ENCODE data around the gene PPP1R7. TPM values are rescaled to one million over a fixed set of nuclear protein-coding genes. Genes with fewer than 3 reads are reported as not detected.

The PPP1R7 gene
- total and polyA plus RNA-seq, 8 donors = 22.8 to 126 (median 54.6) TPM

GRCh38 chr2:241112046-241112445 lies 38.2 kb upstream of the PPP1R7 start:
- no peak overlapping the region for H3K27ac ChIP-seq
- 92 to 96% (median 94%) methylated on average over 16 to 17 of the region's 17 CpGs for WGBS, 5 donors
- intact Hi-C loops (cut with DNase I; ENCODE audit: low total_unique reads) = no loop called here
- peaks cover 0 to 17% (median 14%) of the 10 kb centered on the region in 4 donors for H3K36me3 ChIP-seq
- DNase-seq = no peak
- TF ChIP-seq EP300 (IDR thresholded peaks at IDR 0.05) (no peak), POLR2A (IDR thresholded peaks at IDR 0.05) (no peak), CTCF (IDR thresholded peaks at IDR 0.05) (no peak), POLR2AphosphoS5 (IDR thresholded peaks at IDR 0.05) (no peak)
- H3K4me1 ChIP-seq = no peaks in the 10 kb centered on the region
- no peaks in the 10 kb centered on the region for H3K9me3 ChIP-seq
- no peak overlapping the region for H3K4me3 ChIP-seq
- no peaks in the 10 kb centered on the region for H3K27me3 ChIP-seq

- intact Hi-C loops (cut with DNase I; ENCODE audit: low total_unique reads) = no loop called here
- Histone ChIP-seq H3K4me1 (no peaks in the 10 kb centered on the region), H3K27ac (no peak overlapping the region), H3K27me3 (no peaks in the 10 kb centered on the region), H3K9me3 (no peaks in the 10 kb centered on the region), H3K4me3 (no peak overlapping the region), H3K36me3 (peaks cover 0 to 20% (median 14%) of the 10 kb centered on the region in 4 donors)
- 74 to 86% (median 79%) methylated on average over 8 of the region's 8 CpGs for WGBS, 5 donors
- peak in 1 of 2 donors; percentile 13 for DNase-seq
- TF ChIP-seq POLR2AphosphoS5 (IDR thresholded peaks at IDR 0.05) (no peak), POLR2A (IDR thresholded peaks at IDR 0.05) (no peak), EP300 (IDR thresholded peaks at IDR 0.05) (no peak), CTCF (IDR thresholded peaks at IDR 0.05) (no peak)
These were observed 37.7 kb upstream of the PPP1R7 start for GRCh38 chr2:241112592-241112991.

GRCh38 chr2:241114836-241115235 lies 35.4 kb upstream of the PPP1R7 start:
- H3K27ac ChIP-seq = no peak overlapping the region
- no peak for TF ChIP-seq EP300 (IDR thresholded peaks at IDR 0.05)
- no peaks in the 10 kb centered on the region for H3K4me1 ChIP-seq
- H3K27me3 ChIP-seq = no peaks in the 10 kb centered on the region
- DNase-seq = no peak
- intact Hi-C loops (cut with DNase I; ENCODE audit: low total_unique reads) = no loop called here
- no peak overlapping the region for H3K4me3 ChIP-seq
- H3K9me3 ChIP-seq = no peaks in the 10 kb centered on the region
- WGBS, 5 donors = 93 to 98% (median 94%) methylated on average over 11 of the region's 11 CpGs
- peaks cover 0 to 20% (median 14%) of the 10 kb centered on the region in 4 donors for H3K36me3 ChIP-seq

GRCh38 chr2:241115361-241115760 lies 34.9 kb upstream of the PPP1R7 start:
- intact Hi-C loops (cut with DNase I; ENCODE audit: low total_unique reads) = no loop called here
- no peak for DNase-seq
- TF ChIP-seq POLR2A (IDR thresholded peaks at IDR 0.05) (no peak), CTCF (IDR thresholded peaks at IDR 0.05) (no peak)
- Histone ChIP-seq H3K9me3 (no peaks in the 10 kb centered on the region), H3K4me1 (no peaks in the 10 kb centered on the region), H3K4me3 (no peak overlapping the region), H3K27me3 (no peaks in the 10 kb centered on the region), H3K36me3 (peaks cover 0 to 20% (median 14%) of the 10 kb centered on the region in 4 donors), H3K27ac (no peak overlapping the region)
- WGBS, 5 donors = 72 to 96% (median 83%) methylated on average over 8 of the region's 8 CpGs

DNA sequence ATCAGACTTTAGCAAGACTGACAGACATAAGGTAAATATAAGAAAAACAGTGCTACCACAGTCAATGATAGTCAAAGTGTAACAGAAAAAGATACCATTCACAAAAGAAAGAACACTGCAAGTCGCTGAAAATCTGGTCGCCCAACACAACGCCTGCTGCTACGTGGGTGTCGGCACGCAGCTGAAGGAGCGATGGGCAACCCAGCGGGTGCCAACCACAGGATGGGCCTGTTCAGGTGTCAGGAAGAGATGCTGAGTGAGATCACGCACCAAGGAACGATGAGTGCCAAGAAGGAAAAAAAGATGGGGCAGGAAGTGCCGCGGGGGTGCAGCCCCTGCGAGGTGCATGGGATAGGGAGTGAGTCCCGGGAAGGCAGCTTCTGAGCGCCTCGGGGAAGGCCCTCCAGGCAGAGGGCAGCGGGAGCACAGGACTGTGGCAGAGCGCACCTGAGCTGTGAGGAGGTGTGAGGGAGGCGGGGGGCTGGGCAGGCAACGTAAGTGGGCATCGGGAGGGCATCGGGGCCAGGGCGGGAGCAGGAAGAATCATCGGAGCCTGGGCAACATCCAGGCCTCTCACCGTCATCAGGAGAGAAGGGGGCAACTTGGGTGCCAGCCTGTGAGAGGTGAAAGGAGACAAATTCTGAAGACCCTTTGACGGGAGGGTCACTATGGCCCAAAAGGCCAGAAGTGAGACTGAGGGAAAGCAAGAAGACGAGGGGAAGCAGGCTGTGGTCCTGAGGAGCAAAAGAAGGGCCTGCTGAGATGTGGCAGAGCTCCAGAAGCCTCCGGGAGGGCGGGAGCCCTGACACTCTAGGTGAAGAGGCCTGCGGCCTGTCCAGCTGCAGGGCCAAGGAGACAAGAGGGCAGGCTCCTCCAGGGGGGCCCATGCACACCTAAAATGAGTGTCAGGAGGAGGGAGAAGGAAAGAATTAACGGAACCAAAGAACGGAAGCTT lies 33.4 kb upstream of the PPP1R7 start:
- H3K4me3 ChIP-seq = no peak overlapping the region
- no peaks in the 10 kb centered on the region for H3K9me3 ChIP-seq
- H3K27ac ChIP-seq = no peak overlapping the region
- no peaks in the 10 kb centered on the region for H3K27me3 ChIP-seq
- TF ChIP-seq CTCF (IDR thresholded peaks at IDR 0.05) (no peak), EP300 (IDR thresholded peaks at IDR 0.05) (no peak)
- peaks cover 0 to 20% (median 17%) of the 10 kb centered on the region in 4 donors for H3K36me3 ChIP-seq
- no peaks in the 10 kb centered on the region for H3K4me1 ChIP-seq
- intact Hi-C loops (cut with DNase I; ENCODE audit: low total_unique reads) = no loop called here
- 90 to 96% (median 94%) methylated on average over 32 of the region's 32 CpGs for WGBS, 5 donors
- DNase-seq = no peak
